Nephron progenitor cell (in vitro differentiated cells): ENCODE data around the gene PPM1K.
"Not testable (repeated sequence)": the region's sequence is repeated elsewhere in the genome, so short reads cannot be mapped to it uniquely, and the experiment has no call there.

Source experiments
- DNase-seq: peaks from one replicate; pipeline ENCODE4 v3.0.0; 2021
- H3K27ac Mint-ChIP-seq: 2 replicates; pipeline ENCODE4 v1.8.0; 2021; ENCODE audit warnings: mild to moderate bottlenecking, moderate library complexity, mixed read lengths
- H3K27me3 Mint-ChIP-seq: 2 replicates; pipeline ENCODE4 v1.8.0; 2021; ENCODE audit warnings: mild to moderate bottlenecking, low read depth, mixed read lengths; ENCODE audit not compliant: poor library complexity
- H3K36me3 Mint-ChIP-seq: 2 replicates; pipeline ENCODE4 v1.8.0; 2021; ENCODE audit warnings: low read depth, mixed read lengths
- H3K4me1 Mint-ChIP-seq: 2 replicates; pipeline ENCODE4 v1.8.0; 2021; ENCODE audit warnings: mixed read lengths
- H3K4me3 Mint-ChIP-seq: 2 replicates; pipeline ENCODE4 v1.8.0; 2021; ENCODE audit warnings: mild to moderate bottlenecking, moderate library complexity, mixed read lengths
- H3K9me3 Mint-ChIP-seq: 2 replicates; pipeline ENCODE4 v1.8.0; 2021; ENCODE audit warnings: mild to moderate bottlenecking, moderate library complexity, mixed read lengths
- TF ChIP-seq, protein P1 (sequence below): fragments of 200-600 bp; sonication (generic); IDR thresholded peaks from 2 replicates; pipeline ENCODE4 v1.5.0; 2021; ENCODE audit warnings: antibody characterized with exemption

PPM1K gene

GRCh38 chr4:88318751-88319350, 34.5 kb upstream of the PPM1K start:
- H3K9me3 Mint-ChIP-seq, result no peaks in the 10 kb centered on the region
- no peak for DNase-seq
- peaks cover 11% of the 10 kb centered on the region for H3K4me1 Mint-ChIP-seq
- no peaks in the 10 kb centered on the region for H3K27me3 Mint-ChIP-seq
- H3K27ac Mint-ChIP-seq, result no peak overlapping the region
- H3K36me3 Mint-ChIP-seq, result no peaks in the 10 kb centered on the region
- TF ChIP-seq, protein P1, sequence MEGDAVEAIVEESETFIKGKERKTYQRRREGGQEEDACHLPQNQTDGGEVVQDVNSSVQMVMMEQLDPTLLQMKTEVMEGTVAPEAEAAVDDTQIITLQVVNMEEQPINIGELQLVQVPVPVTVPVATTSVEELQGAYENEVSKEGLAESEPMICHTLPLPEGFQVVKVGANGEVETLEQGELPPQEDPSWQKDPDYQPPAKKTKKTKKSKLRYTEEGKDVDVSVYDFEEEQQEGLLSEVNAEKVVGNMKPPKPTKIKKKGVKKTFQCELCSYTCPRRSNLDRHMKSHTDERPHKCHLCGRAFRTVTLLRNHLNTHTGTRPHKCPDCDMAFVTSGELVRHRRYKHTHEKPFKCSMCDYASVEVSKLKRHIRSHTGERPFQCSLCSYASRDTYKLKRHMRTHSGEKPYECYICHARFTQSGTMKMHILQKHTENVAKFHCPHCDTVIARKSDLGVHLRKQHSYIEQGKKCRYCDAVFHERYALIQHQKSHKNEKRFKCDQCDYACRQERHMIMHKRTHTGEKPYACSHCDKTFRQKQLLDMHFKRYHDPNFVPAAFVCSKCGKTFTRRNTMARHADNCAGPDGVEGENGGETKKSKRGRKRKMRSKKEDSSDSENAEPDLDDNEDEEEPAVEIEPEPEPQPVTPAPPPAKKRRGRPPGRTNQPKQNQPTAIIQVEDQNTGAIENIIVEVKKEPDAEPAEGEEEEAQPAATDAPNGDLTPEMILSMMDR, result no peak
- H3K4me3 Mint-ChIP-seq, result no peak overlapping the region

- TF ChIP-seq, protein P1, result no peak
- no peaks in the 10 kb centered on the region for H3K36me3 Mint-ChIP-seq
- peaks cover 14% of the 10 kb centered on the region for H3K9me3 Mint-ChIP-seq
- H3K4me1 Mint-ChIP-seq, result peaks cover 6% of the 10 kb centered on the region
- DNase-seq, result no peak
- peaks cover 3% of the 10 kb centered on the region for H3K27me3 Mint-ChIP-seq
- H3K4me3 Mint-ChIP-seq, result no peak overlapping the region
- H3K27ac Mint-ChIP-seq, result no peak overlapping the region
Observed at GRCh38 chr4:88315460-88316017, 31.2 kb upstream of the PPM1K start.

DNA sequence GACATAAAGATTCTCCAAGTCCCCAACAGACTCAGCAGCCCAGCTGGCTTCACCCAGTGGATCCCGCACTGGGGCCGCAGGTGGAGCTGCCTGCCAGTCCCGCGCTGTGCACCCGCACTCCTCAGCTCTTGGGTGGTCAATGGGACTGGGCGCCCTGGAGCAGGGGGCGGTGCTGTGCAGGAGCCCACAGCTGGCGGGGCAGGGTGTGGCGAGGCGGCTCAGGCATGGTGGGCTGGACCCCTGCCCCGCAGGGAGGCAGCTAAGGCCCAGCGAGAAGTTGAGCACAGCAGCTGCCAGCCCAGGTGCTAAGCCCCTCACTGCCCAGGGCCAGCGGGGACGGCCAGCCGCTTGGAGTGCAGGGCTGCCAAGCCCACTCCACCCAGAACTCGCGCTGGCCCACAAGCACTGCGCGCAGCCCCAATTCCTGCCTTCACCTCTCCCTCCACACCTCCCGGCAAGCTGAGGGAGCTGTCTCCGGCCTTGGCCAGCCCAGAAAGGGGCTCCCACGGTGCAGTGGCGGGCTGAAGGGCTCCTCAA, 28.8 kb upstream of the PPM1K start:
- not testable (repeated sequence) for H3K4me3 Mint-ChIP-seq, DNase-seq, H3K4me1 Mint-ChIP-seq, H3K27ac Mint-ChIP-seq, H3K36me3 Mint-ChIP-seq
- peaks cover 14% of the 10 kb centered on the region for H3K9me3 Mint-ChIP-seq
- peaks cover 19% of the 10 kb centered on the region for H3K27me3 Mint-ChIP-seq

- DNase-seq, result no peak
- Mint-ChIP-seq H3K4me3 (no peak overlapping the region), H3K27ac (no peak overlapping the region), H3K36me3 (no peaks in the 10 kb centered on the region), H3K27me3 (peaks cover 19% of the 10 kb centered on the region), H3K4me1 (no peaks in the 10 kb centered on the region), H3K9me3 (peaks cover 14% of the 10 kb centered on the region)
- TF ChIP-seq, protein P1, result no peak
Observed at GRCh38 chr4:88308587-88308986, 24.2 kb upstream of the PPM1K start.

DNA sequence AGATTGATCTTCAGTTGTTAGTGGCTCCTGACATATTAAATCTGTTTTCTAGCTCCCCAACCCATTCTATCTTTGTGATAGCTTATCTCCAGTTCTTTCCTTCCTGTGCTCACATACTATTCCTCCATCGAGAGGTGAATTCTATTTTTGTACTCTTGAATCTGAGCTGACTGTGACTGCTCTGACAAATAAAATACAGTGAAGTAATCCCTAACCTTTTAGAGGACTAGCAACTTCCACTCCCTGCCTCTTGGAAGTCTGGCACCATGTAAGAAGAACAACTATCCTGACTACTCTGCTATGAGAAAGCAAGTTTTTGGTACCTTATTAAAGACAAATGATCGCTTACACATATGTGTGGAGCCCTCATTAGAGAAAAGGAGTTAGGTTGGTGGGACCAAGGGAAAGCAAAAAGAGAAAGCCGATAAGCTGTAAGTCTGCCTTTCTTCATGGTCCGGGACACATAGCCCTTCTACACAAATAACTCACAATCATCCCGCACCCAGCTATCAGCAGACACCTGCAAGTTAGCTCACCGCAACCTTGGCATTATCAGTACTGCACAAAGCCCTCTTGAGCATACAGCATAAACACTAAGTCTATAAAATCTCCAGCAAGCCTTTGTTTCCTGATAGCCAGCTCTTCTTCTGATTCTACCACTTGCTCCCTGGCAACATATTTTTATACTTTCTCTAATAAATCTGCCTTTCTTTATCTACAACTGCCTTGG, 13.5 kb upstream of the PPM1K start:
- H3K9me3 Mint-ChIP-seq, result no peaks in the 10 kb centered on the region
- no peak for DNase-seq
- no peaks in the 10 kb centered on the region for H3K27me3 Mint-ChIP-seq
- H3K4me1 Mint-ChIP-seq, result peaks cover 4% of the 10 kb centered on the region
- no peaks in the 10 kb centered on the region for H3K36me3 Mint-ChIP-seq
- TF ChIP-seq, protein P1, result no peak
- H3K4me3 Mint-ChIP-seq, result no peak overlapping the region
- no peak overlapping the region for H3K27ac Mint-ChIP-seq

DNA sequence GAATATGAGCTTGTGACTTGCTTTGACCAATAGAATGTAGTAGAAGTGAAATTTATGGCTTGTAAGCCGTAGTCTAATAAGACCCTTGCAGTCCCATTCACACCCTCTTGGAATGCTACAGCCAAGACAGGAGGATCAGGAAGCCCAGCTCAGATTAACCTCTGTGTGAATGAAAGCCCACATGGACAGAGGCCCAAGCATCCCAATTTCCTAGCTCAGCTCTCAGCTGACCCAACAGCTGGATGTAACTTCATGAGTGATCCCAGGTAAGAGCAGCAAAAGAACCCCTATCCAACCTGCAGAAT, 12.8 kb upstream of the PPM1K start:
- TF ChIP-seq, protein P1, result no peak
- H3K9me3 Mint-ChIP-seq, result no peaks in the 10 kb centered on the region
- H3K27ac Mint-ChIP-seq, result no peak overlapping the region
- H3K27me3 Mint-ChIP-seq, result no peaks in the 10 kb centered on the region
- no peak for DNase-seq
- H3K36me3 Mint-ChIP-seq, result no peaks in the 10 kb centered on the region
- H3K4me3 Mint-ChIP-seq, result no peak overlapping the region
- peaks cover 4% of the 10 kb centered on the region for H3K4me1 Mint-ChIP-seq
